PFSK-1 (cell line): Measurements from ENCODE around the gene MICU1.

ENCODE experiments used
- POLR2AphosphoS5 ChIP-seq: IDR thresholded peaks from 2 replicates; pipeline ENCODE4 v1.6.1; 2012; ENCODE audit warnings: low read depth, mild to moderate bottlenecking, control low read depth, low read length, moderate library complexity
- SIN3A ChIP-seq: IDR thresholded peaks from 2 replicates; pipeline ENCODE4 v1.6.1; 2012; ENCODE audit warnings: mild to moderate bottlenecking, low read length, moderate library complexity, borderline replicate concordance; ENCODE audit not compliant: insufficient read depth

- TF ChIP-seq SIN3A (no peak), POLR2AphosphoS5 (no peak)
Observed at GRCh38 chr10:72321248-72322029, 304.4 kb downstream of the MICU1 start.
